Effector memory CD4-positive, alpha-beta T cell (primary cell): Measurements from ENCODE around the gene RNF141.

Experiments used
- DNase-seq, 3 donors: peaks; one replicate each; pipeline ENCODE4 v3.0.0-alpha.2; 2020
- H3K27ac ChIP-seq: 2 replicates; pipeline ENCODE4 v1.7.0; 2013; ENCODE audit warnings: mild to moderate bottlenecking, low read length, moderate library complexity; ENCODE audit not compliant: insufficient read depth, poor library complexity, severe bottlenecking
- H3K27me3 ChIP-seq: replicated peaks from 2 replicates; pipeline ENCODE4 v1.7.0; 2013; ENCODE audit warnings: mild to moderate bottlenecking, low read length; ENCODE audit not compliant: insufficient read depth, control insufficient read depth, poor library complexity, severe bottlenecking
- H3K36me3 ChIP-seq: 2 replicates; pipeline ENCODE4 v1.7.0; 2013; ENCODE audit warnings: mild to moderate bottlenecking, low read length, moderate library complexity; ENCODE audit not compliant: control insufficient read depth, insufficient read depth
- H3K4me1 ChIP-seq: 2 replicates; pipeline ENCODE4 v1.7.0; 2013; ENCODE audit warnings: low read length, mild to moderate bottlenecking; ENCODE audit not compliant: control insufficient read depth, insufficient read depth, poor library complexity, severe bottlenecking
- H3K4me3 ChIP-seq: 2 replicates; pipeline ENCODE4 v1.7.0; 2013; ENCODE audit warnings: low read length, low read depth, mild to moderate bottlenecking; ENCODE audit not compliant: insufficient read depth, poor library complexity, severe bottlenecking
- H3K9me3 ChIP-seq: 2 replicates; pipeline ENCODE4 v1.7.0; 2013; ENCODE audit warnings: mild to moderate bottlenecking, low read length, moderate library complexity; ENCODE audit not compliant: control insufficient read depth

Gene RNF141

DNA sequence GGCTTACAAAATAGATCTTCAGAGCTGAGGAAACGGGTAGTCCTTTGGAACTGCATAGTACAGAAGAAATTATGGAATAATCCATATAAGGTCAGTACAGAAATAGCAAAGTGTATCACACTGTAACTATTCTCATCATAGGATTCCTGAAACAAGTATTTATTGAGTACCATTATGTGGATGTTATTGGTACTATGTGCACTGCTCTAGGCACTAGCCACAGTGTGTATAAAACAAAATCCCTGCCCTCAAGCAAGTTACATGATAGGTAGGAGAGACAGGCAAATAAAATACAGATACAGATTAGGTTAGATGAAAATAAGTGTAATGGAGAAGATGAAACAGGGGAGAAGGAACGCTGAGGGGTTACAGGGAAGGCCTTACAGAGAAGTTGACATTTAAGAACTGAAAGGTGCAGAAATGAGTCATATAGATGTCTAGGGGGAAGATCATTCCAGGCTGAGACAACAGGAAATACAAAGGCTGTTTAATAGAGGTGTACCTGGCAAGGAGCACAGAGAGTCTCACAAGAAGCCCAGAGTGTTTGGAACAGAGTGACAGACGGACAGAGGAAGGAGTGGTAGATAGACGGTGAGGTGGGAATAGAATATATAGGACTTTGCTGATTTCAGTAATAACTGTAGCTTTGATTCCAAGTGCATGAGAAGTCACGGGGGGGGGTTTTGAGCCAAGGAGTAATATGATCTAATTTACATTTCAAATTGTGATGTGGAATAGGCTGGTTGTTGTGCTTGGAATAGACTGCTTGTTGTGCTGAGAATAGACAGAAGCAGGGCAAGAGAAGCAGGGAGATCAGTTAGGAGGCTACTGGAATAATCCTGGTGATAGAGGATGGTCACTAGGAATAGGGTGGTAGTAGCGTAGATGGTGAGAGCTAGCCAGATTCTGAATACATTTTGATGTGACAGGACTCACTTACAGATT, 13.7 kb downstream of the RNF141 start:
- H3K4me1 ChIP-seq: no peaks in the 10 kb centered on the region
- peaks cover 59% of the 10 kb centered on the region for H3K36me3 ChIP-seq
- no peak overlapping the region for H3K4me3 ChIP-seq
- DNase-seq: no peak
- no peak overlapping the region for H3K27ac ChIP-seq
- H3K27me3 ChIP-seq: no peaks in the 10 kb centered on the region
- H3K9me3 ChIP-seq: no peaks in the 10 kb centered on the region

DNA sequence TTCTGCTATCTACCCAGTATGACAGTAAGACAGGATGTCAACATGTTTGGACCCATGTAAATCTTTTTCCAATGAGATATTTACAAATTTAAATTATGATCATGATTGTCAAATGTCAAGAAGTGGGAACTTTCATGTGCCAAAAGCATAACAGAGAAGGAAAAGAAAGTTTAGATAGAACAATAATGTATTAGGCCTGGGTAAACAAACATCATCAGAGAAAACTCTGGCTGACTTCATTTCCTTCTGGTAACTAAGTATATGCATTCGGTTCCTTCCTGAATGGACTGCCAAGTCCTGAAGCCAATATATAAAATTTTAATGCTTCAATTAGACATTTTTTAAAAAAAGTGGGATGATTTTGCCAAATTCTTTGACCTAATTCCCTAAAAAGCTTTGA, 16.5 kb downstream of the RNF141 start:
- Histone ChIP-seq H3K36me3 (peaks cover 56% of the 10 kb centered on the region), H3K27ac (no peak overlapping the region), H3K4me3 (no peak overlapping the region), H3K9me3 (no peaks in the 10 kb centered on the region), H3K4me1 (no peaks in the 10 kb centered on the region), H3K27me3 (no peaks in the 10 kb centered on the region)
- DNase-seq: no peak

DNA sequence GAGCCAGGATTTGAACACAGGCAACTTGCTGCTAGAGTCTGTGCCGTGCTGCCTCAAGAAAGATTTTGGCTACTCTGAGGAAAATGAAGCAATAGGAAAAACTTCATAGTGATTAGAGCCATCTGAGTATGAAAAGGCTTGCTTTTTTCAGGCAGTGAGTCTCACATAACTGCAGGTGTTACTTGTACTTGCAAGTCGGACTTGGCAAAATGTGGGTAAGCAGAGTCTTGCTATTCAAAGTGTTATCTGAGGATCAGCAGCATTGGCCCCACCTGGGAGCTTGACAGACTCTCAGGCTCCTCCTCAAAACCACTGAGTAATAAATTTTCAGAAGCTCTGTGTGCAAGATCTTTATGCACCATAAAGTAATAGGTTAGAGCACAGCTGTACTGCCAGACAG, 18.1 kb downstream of the RNF141 start:
- Histone ChIP-seq H3K4me1 (no peaks in the 10 kb centered on the region), H3K27me3 (no peaks in the 10 kb centered on the region), H3K4me3 (no peak overlapping the region), H3K9me3 (no peaks in the 10 kb centered on the region), H3K36me3 (peaks cover 42% of the 10 kb centered on the region), H3K27ac (no peak overlapping the region)
- no peak for DNase-seq

DNA sequence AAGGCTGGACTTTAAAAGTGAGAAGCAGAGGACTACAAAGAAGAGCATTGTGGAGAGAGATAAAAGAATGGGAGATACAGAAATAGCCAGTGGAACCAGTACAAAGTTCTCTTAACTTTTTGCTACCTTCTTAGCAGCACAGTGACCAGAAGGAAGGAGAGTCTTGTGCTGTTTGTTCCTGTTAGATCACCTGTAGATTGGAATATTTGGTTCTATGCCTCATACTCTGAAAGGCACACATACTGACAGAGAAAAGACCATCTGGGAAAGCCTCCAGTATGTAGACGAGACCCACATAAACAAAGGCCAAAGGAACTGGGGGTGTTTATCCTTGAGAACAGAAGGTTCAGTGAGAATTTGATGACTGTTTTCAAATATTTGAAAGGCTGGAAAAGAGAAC, 18.7 kb downstream of the RNF141 start:
- H3K9me3 ChIP-seq: no peaks in the 10 kb centered on the region
- no peak for DNase-seq
- H3K4me3 ChIP-seq: no peak overlapping the region
- no peaks in the 10 kb centered on the region for H3K4me1 ChIP-seq
- H3K27me3 ChIP-seq: no peaks in the 10 kb centered on the region
- peaks cover 37% of the 10 kb centered on the region for H3K36me3 ChIP-seq
- no peak overlapping the region for H3K27ac ChIP-seq

DNA sequence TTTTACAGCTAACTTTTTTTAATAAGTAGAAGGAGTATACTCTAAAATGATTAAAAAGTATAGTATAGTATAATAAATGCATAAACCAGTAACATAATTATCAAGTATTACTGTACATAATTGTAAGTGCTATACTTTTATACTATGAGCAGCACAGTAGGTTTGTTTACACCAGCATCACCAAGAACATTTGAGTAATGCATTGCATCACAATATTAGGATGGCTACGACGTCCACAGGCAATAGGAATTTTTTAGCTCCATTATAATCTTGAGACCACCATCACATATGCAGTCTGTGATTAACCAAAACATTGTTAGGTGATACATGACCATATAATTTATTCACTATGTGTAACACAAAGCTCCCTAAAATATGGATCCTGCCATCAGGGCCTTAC, 20.4 kb downstream of the RNF141 start:
- H3K36me3 ChIP-seq: peaks cover 33% of the 10 kb centered on the region
- no peaks in the 10 kb centered on the region for H3K27me3 ChIP-seq
- no peak overlapping the region for H3K4me3 ChIP-seq
- H3K4me1 ChIP-seq: no peaks in the 10 kb centered on the region
- H3K27ac ChIP-seq: no peak overlapping the region
- no peaks in the 10 kb centered on the region for H3K9me3 ChIP-seq
- no peak for DNase-seq

DNA sequence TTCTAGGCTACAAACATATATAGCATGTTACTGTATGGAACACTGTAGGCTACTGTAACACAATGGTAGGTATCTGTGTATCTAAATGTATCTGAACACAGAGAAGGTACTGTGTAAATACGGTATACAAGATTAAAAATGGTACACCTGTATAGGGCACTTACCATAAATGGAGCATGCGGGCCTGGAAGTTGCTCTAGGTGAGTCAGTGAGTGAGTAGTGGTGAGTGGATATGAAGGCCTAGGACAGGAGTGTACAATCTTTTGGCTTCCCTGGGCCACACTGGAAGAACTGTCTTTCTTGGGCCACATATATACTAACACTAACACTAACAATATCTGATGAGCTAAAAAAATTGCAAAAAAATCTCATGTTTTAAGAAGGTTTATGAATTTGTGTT, 21.4 kb downstream of the RNF141 start:
- no peak overlapping the region for H3K4me3 ChIP-seq
- H3K27me3 ChIP-seq: no peaks in the 10 kb centered on the region
- no peak overlapping the region for H3K27ac ChIP-seq
- H3K9me3 ChIP-seq: no peaks in the 10 kb centered on the region
- H3K4me1 ChIP-seq: no peaks in the 10 kb centered on the region
- DNase-seq: no peak
- peaks cover 31% of the 10 kb centered on the region for H3K36me3 ChIP-seq

DNA sequence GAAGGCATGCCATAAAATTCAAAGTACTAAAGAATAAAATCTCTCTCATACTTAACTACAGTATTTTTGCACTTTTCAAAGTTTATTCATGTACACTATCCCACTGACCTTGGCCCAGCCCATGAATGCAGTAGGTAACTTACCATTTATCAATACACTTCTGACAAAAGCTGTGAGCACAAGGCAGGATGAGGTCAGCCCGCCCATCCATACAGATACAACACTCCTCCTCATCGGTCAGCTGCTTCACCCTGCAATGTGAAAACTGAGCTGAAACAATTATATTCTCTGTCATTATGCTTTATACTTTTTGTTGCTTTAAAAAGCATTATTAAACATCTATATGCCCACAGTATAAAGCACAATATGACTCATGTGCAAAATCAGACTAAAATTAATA, 22.1 kb downstream of the RNF141 start:
- no peaks in the 10 kb centered on the region for H3K9me3 ChIP-seq
- H3K27ac ChIP-seq: no peak overlapping the region
- H3K4me1 ChIP-seq: no peaks in the 10 kb centered on the region
- H3K27me3 ChIP-seq: no peaks in the 10 kb centered on the region
- H3K36me3 ChIP-seq: peaks cover 29% of the 10 kb centered on the region
- no peak overlapping the region for H3K4me3 ChIP-seq
- no peak for DNase-seq

DNA sequence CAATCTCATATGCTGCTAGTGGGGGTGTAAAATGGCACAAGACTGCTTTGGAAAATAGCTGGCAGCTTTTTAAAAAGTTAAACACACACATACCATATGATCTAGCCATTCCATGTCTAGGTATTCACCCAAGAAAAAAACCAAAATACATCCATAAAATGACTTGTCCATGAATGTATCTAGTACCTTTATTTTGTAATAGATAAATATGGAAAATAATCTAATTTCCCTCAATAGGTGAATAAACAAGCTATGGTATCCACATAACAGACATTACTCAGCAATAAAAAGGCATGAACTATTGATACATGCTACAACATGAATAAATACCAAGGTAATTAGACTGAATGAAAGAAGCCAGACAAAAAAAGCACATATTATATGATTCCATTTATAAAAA, 22.9 kb downstream of the RNF141 start:
- no peaks in the 10 kb centered on the region for H3K27me3 ChIP-seq

DNA sequence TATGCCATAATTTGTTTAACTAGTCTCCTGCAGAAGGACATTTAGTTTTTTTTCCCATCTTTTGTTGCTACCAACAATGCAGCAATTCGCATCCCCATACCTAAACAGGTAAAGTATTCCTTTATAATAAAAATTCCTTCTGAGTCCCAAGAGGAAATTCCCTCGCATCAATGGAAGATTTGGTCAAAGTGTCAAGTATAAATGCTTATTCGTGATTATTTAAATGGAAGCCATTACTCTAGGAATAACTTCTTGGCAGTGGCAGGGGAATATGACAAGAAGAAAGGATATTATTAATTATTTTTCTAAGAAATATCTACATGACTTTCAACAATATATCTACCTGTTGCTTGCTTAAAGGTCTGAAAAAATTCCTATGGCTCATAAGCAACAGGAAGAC, 25.6 kb downstream of the RNF141 start:
- H3K27ac ChIP-seq: no peak overlapping the region
- H3K27me3 ChIP-seq: no peaks in the 10 kb centered on the region
- H3K4me3 ChIP-seq: no peak overlapping the region
- DNase-seq: no peak
- no peaks in the 10 kb centered on the region for H3K4me1 ChIP-seq
- no peaks in the 10 kb centered on the region for H3K9me3 ChIP-seq
- H3K36me3 ChIP-seq: peaks cover 11% of the 10 kb centered on the region

More for the DNA sequence above, 22.9 kb downstream of the RNF141 start:
- Histone ChIP-seq H3K36me3 (peaks cover 23% of the 10 kb centered on the region), H3K27ac (no peak overlapping the region), H3K4me3 (no peak overlapping the region), H3K4me1 (no peaks in the 10 kb centered on the region), H3K9me3 (no peaks in the 10 kb centered on the region)
- no peak for DNase-seq

DNA sequence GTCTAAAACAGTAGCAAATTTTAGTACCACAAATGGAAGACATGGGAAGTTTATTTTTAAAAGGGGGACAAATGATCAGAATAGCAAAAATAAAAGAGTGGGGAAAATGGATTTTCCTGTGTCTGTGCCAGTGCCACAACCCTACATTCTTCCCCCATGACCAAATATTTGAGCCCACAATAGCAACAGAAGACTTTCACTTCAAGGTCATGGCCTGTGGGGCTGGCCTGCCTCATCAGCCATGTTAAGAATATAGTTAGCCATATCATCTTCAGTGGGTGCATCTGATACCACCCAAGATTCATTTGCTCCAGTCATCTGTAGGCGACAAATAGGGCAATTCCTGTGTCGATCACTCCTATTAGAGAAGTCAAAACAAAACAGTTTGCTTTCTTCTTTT, 26.3 kb downstream of the RNF141 start:
- peaks cover 9% of the 10 kb centered on the region for H3K36me3 ChIP-seq

More for the DNA sequence above, 26.3 kb downstream of the RNF141 start:
- H3K9me3 ChIP-seq: no peaks in the 10 kb centered on the region
- H3K27me3 ChIP-seq: no peaks in the 10 kb centered on the region
- H3K27ac ChIP-seq: no peak overlapping the region
- H3K4me1 ChIP-seq: no peaks in the 10 kb centered on the region
- no peak for DNase-seq
- H3K4me3 ChIP-seq: no peak overlapping the region
